B cell (primary cell): ENCODE data around the gene WNT6. TPM values are rescaled to one million over a fixed set of nuclear protein-coding genes. Genes with fewer than 3 reads are reported as not detected.

ENCODE experiments used
- ATAC-seq: fragments of 200-7000 bp; cut with Tn5 transposase; one replicate; pipeline ENCODE4 v1.10.0; 2021; ENCODE audit warnings: low read depth, mild to moderate bottlenecking, moderate number of reproducible peaks, moderate library complexity
- CTCF ChIA-PET: fragments of 350-600 bp; sonication (Branson Sonifier 250); formaldehyde crosslinking; loops from one replicate; lab custom pipeline; 2021; ENCODE audit warnings: antibody characterized with exemption, inconsistent platforms; lab: Charles Lee
- POLR2A ChIA-PET: fragments of 350-600 bp; sonication (Branson Sonifier 250); formaldehyde crosslinking; loops from one replicate; lab custom pipeline; 2021; ENCODE audit warnings: antibody characterized with exemption; lab: Charles Lee
- DNase-seq: peaks from one replicate; pipeline ENCODE4 v3.0.0; 2013
- H2AFZ ChIP-seq: 2 replicates; pipeline ENCODE4 v1.6.1; 2012; ENCODE audit warnings: mild to moderate bottlenecking, low read depth, low read length; ENCODE audit not compliant: insufficient read depth, poor library complexity, severe bottlenecking
- H3K27ac ChIP-seq, 2 donors: 1 replicate in 1 of 2; 2 replicates in 1 of 2; pipeline ENCODE4 v1.5.1; 2012 to 2013; ENCODE audit warnings: low read length in 2 of 2, mild to moderate bottlenecking in 2 of 2, moderate library complexity in 1 of 2
- H3K27me3 ChIP-seq, 4 experiments: fragments of 200-600 bp in 1 of 4; sonication (generic) in 1 of 4; replicated peaks in 1 of 4; 1 replicate in 2 of 4; 2 replicates in 2 of 4; pipeline versions ENCODE4 v1.6.1 to v1.7.0; 2013 to 2016; ENCODE audit warnings: low read length in 3 of 4, mild to moderate bottlenecking in 2 of 4, mixed read lengths in 1 of 4, moderate library complexity in 1 of 4; ENCODE audit not compliant: insufficient read depth in 4 of 4, control insufficient read depth in 3 of 4; ENCODE audit errors: control extremely low read depth in 1 of 4
- H3K36me3 ChIP-seq, 2 experiments: replicated peaks in 1 of 2; 1 replicate in 1 of 2; 2 replicates in 1 of 2; pipeline versions ENCODE4 v1.6.1 to v1.7.1; 2013; ENCODE audit warnings: low read length in 1 of 2; ENCODE audit not compliant: insufficient read depth in 2 of 2, control insufficient read depth in 1 of 2; ENCODE audit errors: control extremely low read depth in 1 of 2, extremely low read depth in 1 of 2
- H3K4me1 ChIP-seq, 2 donors: fragments of 200-600 bp in 1 of 2; sonication (generic) in 1 of 2; 1 replicate in 1 of 2; 2 replicates in 1 of 2; pipeline versions ENCODE4 v1.5.1 to v1.6.1; 2013 to 2017; ENCODE audit warnings: low read length in 2 of 2; ENCODE audit not compliant: control insufficient read depth in 2 of 2, insufficient read depth in 2 of 2
- H3K4me2 ChIP-seq: replicated peaks from 2 replicates; pipeline ENCODE3; 2012; ENCODE audit warnings: mild to moderate bottlenecking, low read depth, low read length; ENCODE audit not compliant: poor library complexity, severe bottlenecking
- H3K4me3 ChIP-seq, 5 experiments: fragments of 200-600 bp in 1 of 5; sonication (generic) in 1 of 5; 1 replicate in 3 of 5; 2 replicates in 2 of 5; pipeline versions ENCODE4 v1.5.1 to v1.7.0; 2011 to 2016; ENCODE audit warnings: low read length in 4 of 5, mild to moderate bottlenecking in 4 of 5, low read depth in 2 of 5, control low read depth in 1 of 5, moderate library complexity in 1 of 5; ENCODE audit not compliant: insufficient read depth in 1 of 5; ENCODE audit errors: control extremely low read depth in 1 of 5, extremely low read depth in 1 of 5
- H3K79me2 ChIP-seq: fragments of 200-600 bp; sonication (generic); one replicate; pipeline ENCODE4 v1.6.0; 2016; ENCODE audit warnings: low read length; ENCODE audit not compliant: control insufficient read depth, insufficient read depth
- H3K9ac ChIP-seq: fragments of 200-600 bp; sonication (generic); 2 replicates; pipeline ENCODE4 v1.6.1; 2017; ENCODE audit warnings: mild to moderate bottlenecking, low read length, moderate library complexity
- H3K9me3 ChIP-seq, 3 donors: one replicate each; pipeline versions ENCODE4 v1.6.1 to v1.7.1; 2013; ENCODE audit warnings: low read length in 2 of 3; ENCODE audit not compliant: control insufficient read depth in 2 of 3, insufficient read depth in 1 of 3; ENCODE audit errors: control extremely low read depth in 1 of 3
- H4K20me1 ChIP-seq: 2 replicates; pipeline ENCODE4 v1.6.0; 2012; ENCODE audit warnings: mild to moderate bottlenecking, low read length; ENCODE audit not compliant: insufficient read depth, control insufficient read depth, poor library complexity, severe bottlenecking
- H3K27ac Mint-ChIP-seq: one replicate; pipeline ENCODE4 v1.8.0; 2021; ENCODE audit warnings: mixed read lengths
- H3K27me3 Mint-ChIP-seq: one replicate; pipeline ENCODE4 v1.8.0; 2021; ENCODE audit warnings: mixed read lengths
- H3K4me1 Mint-ChIP-seq: one replicate; pipeline ENCODE4 v1.8.0; 2021; ENCODE audit warnings: mixed read lengths
- H3K4me3 Mint-ChIP-seq: one replicate; pipeline ENCODE4 v1.8.0; 2021; ENCODE audit warnings: mixed read lengths
- H3K9me3 Mint-ChIP-seq: one replicate; pipeline ENCODE4 v1.8.0; 2022; ENCODE audit warnings: mixed read lengths; ENCODE audit not compliant: insufficient read depth
- EZH2 ChIP-seq: IDR thresholded peaks from 2 replicates; pipeline ENCODE4 v1.6.1; 2012; ENCODE audit warnings: borderline replicate concordance, low read depth, mild to moderate bottlenecking, moderate library complexity, low read length; ENCODE audit not compliant: insufficient read depth, poor library complexity, severe bottlenecking
- WGBS: methylation state at CpG from one replicate; pipeline ENCODE4 v1.1.5; 2013; ENCODE audit warnings: missing lambda C conversion rate; ENCODE audit not compliant: insufficient coverage; 5-methylcytosine and 5-hydroxymethylcytosine counted together
- intact Hi-C: fragments of 100-400 bp; cut with micrococcal nuclease; formaldehyde crosslinking; loops from one replicate; pipeline ENCODE4 v1.10.0; 2022
- polyA plus RNA-seq: library from polyadenylated mRNA; depleted of rRNA; stranded (reverse); fragments of >200 nt; gene quantifications from 2 replicates; pipeline ENCODE4 v1.2.3, GENCODE V29; 2012
- total RNA-seq, 2 donors: library from RNA; stranded (reverse); fragments of 120-200 nt in 1 of 2; gene quantifications; 1 replicate in 1 of 2; 2 replicates in 1 of 2; pipeline versions ENCODE4 v1.2.3 to v1.2.4, GENCODE V29; 2013 to 2022
- TF ChIP-seq, protein P1 (sequence below): fragments of 200-600 bp; IDR thresholded peaks from one replicate; pipeline ENCODE4 v1.8.0; 2022; ENCODE audit warnings: antibody characterized with exemption, mild to moderate bottlenecking

The WNT6 gene
- total and polyA plus RNA-seq, 2 donors (not counting 1 experiment from before 2014, with no cell fraction given), result 0.84 to 2.0 TPM

DNA sequence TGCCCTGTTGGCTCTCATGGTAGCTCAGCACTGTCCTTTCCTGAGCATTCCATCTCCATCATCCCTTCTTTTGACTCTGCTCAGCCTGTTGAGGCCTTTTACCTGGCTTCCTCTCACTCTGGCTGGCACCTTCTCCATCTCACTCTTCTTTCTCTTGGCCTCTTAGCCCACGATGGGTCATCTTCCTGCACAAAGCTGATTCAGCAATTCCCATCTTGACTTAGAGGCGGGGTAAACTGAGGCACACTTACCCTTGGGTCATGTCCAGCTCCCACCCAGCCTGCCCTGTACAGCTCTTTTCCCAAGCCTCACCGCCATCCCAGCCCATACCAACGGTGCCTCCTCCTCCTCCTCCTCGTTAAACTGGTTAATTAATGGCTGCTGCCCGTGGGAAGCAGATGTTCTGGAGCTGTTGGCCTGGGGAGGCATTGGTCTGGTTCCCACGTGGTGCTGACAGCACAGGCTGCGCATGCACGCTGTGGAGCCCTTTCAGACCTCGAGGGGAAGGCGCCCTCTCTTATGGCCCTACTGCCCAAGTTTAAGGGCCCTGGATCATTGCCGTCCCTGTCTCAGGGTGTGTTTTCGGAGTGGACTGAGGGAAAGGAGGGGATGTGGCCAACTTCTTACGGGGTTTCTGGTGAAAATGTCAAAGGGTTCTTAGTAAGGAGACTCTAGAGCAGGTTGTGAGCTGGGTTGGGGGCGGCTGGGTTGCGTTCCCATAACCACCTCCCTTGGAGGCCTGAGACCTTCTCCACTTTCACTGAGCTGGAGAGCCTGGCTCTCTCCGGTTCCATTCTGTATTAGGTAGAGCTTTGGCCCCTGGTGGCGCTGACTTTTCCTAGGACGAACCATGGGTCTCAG, 31.9 kb downstream of the WNT6 start:
- peak overlapping the region; percentile 32 for H3K4me3 Mint-ChIP-seq
- intact Hi-C loops, result loop anchor here (1.0 kb wide), 1 partner anchor 11 kb away; the partner anchor contains the start of gene WNT10A
- peak overlapping the region; percentile 90 for H3K4me2 ChIP-seq

More for the DNA sequence above, 31.9 kb downstream of the WNT6 start:
- Histone ChIP-seq H3K27me3 (no peaks in the 10 kb centered on the region), H3K9me3 (peaks cover 0 to 3% (median 0%) of the 10 kb centered on the region in 3 donors), H3K27ac (peak overlapping the region; percentile 92 to 96), H4K20me1 (no peaks in the 10 kb centered on the region), H3K79me2 (peaks cover 7% of the 10 kb centered on the region), H3K4me1 (peaks cover 58 to 59% of the 10 kb centered on the region in 2 donors), H3K36me3 (peaks cover 0 to 6% of the 10 kb centered on the region in 2 experiments), H3K9ac (no peak overlapping the region), H2AFZ (no peak overlapping the region), H3K4me3 (no peak overlapping the region)
- ChIA-PET POLR2A (interaction anchor here (0.6 to 9.4 kb wide), 3 partner anchors 11 to 388 kb away, joined by 3 to 490 read pairs (median 3); partner anchors contain the start of genes DNAJB2 and WNT10A), CTCF (interaction anchor here (1.0 to 21.8 kb wide), 2 partner anchors 13 to 88 kb away, joined by 3 to 1627 read pairs; partner anchors contain the start of gene WNT10A)
- Mint-ChIP-seq H3K9me3 (no peaks in the 10 kb centered on the region), H3K27ac (peak overlapping the region; percentile 97), H3K4me1 (peaks cover 69% of the 10 kb centered on the region), H3K27me3 (no peaks in the 10 kb centered on the region)
- ATAC-seq (no peak), DNase-seq (no peak)
- WGBS, result 91% methylated on average over 15 of the region's 19 CpGs
- TF ChIP-seq, protein P1, sequence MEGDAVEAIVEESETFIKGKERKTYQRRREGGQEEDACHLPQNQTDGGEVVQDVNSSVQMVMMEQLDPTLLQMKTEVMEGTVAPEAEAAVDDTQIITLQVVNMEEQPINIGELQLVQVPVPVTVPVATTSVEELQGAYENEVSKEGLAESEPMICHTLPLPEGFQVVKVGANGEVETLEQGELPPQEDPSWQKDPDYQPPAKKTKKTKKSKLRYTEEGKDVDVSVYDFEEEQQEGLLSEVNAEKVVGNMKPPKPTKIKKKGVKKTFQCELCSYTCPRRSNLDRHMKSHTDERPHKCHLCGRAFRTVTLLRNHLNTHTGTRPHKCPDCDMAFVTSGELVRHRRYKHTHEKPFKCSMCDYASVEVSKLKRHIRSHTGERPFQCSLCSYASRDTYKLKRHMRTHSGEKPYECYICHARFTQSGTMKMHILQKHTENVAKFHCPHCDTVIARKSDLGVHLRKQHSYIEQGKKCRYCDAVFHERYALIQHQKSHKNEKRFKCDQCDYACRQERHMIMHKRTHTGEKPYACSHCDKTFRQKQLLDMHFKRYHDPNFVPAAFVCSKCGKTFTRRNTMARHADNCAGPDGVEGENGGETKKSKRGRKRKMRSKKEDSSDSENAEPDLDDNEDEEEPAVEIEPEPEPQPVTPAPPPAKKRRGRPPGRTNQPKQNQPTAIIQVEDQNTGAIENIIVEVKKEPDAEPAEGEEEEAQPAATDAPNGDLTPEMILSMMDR, result no peak
- TF ChIP-seq EZH2, result no peak
